NCI-H1436 treated with DMSO at 0.1 percent for 48 hours (cell line): Measurements from ENCODE around the gene GPER1.

Experiments
- DNase-seq: peaks from one replicate; lab custom pipeline; 2025; lab: John Stamatoyannopoulos, UW

Gene GPER1

DNA sequence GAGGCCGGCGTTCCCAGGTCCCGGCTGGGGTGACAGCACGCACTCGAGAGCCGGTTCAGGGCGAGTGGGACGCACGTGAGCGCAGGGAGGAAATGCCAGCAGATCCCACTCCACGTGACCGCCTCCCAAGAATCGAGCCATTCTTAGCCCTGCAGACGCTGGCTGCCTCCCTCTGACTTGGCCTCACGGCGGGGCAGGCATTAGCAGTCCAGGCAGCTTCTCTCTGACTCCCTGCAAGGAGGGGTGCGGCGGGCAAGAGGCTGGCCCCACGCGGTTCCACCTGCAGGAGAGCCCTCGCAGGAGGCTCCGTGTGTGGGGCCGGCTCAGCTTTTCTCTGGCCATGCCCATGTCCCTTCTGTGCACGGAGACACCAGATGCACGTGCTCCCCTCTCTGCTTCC is 33.5 kb upstream of the GPER1 start:
- no peak for DNase-seq

DNA sequence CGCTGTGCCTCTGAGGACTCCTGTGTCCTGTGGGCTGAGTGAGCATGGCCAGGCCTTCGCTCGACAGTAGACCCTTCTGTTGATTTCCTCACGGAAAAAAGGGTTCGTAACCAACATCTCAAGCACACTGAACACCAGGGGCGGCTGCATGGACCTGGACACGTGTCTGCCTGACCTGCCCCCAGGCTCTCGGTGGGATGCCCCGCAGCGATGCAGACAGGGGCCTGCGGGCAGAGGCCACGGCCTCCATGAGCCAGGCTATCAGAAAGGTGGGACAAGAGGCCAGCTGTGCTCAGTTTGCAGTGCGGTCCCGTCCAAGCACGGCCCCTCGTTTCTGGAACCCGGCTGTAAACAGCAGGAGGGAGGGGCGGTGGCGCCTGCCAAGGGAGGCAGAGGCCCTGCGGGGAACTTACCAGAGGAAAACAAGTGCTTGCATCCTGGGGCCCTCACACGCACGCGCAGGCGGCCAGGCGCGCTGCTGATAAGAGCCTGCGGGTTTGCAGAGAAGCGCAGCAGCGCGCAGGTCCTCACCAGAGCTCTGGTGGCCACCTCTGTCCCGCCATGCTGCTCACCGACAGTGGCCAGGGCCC is 33.0 kb upstream of the GPER1 start:
- no peak for DNase-seq

DNA sequence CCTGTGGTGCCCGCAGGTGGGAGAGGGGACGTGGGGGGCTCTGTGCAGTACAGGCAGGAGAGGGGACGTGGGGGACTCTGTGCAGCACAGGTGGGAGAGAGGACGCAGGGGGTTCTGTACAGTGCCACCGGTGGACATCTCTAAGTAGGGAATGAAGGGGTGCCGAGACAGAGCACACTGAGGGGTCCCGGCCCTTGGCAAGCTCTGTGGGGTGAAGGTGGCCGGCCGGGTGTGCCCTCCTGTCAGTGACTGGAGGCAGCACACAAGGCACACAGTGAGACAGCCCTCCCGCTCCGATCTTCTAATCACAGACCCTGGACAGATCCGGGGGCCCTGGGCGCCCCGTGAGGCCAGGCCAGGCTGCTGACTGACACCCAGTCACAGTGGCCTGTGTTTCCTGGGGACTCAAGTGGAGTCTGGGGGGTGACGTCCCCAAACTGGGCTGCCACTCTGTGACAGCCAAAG is 32.4 kb upstream of the GPER1 start:
- no peak for DNase-seq

DNA sequence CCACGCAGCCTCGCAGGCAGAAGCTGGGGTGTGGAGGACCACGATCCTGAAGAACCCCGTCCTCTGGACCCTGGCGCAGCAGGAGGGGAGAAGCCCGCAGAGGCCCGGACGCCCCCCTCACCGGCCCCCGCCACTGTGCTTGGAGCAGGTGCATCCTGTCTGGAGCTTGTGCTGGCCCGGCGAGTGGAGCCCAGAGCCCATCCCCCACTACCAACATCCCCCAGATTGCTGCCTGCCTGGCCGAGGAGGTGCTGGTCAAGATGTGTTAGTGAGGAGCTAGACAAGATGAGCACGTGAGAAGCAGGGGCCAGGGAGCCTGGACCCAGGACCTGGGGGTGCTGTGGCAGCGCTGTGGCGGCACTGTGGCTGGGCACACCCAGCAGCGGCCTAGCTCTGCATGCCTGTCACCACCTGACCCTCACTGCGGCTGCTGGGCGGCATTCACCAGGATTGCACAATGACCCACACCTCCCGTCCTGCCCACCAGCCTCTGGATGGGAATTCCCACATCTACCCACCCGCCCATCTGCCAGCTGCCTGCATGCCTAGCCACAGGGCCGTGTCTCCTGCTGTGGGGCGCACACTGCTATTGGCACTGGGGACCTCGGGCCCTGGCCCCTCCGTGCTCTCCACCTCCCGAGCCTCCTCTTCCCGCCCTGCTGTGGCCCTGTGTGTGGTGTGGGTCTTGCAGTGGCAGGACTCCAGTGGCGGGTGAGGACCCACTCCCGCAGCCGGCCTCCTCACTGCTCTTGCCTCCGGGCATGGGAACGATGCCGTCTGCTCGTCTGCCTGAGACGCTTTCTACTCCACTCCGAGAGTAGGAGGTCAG is 31.7 kb upstream of the GPER1 start:
- no peak for DNase-seq

DNA sequence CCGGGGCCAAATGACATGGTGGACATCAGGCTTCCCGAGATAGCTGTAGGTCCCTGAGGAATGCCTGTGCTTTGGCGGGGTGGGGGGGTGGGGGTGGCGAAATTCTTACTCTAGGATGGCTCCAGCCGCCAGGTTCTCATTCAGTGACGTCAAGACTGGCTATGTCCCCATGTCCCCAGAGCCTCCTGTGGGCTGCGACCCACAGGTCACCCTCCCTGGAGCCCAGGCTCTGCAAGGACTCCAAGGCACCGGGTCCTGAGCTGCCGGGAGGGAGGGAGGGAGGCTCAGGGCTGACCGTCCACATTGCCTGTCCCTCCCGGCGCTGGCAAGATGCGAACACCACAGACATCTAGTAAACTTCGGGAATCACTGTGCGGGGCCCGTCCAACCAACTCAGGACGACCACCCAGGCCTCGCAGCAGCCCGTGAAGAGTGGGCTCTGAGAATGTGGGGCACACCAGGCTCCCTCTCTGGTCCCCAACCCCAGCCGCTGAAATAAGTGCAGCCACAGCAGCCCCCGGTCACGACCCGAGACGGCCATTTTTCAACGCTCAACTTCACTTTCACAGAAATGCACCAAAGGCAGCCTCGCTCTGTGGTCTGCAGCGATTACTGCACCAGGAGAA is 31.0 kb upstream of the GPER1 start:
- no peak for DNase-seq

DNA sequence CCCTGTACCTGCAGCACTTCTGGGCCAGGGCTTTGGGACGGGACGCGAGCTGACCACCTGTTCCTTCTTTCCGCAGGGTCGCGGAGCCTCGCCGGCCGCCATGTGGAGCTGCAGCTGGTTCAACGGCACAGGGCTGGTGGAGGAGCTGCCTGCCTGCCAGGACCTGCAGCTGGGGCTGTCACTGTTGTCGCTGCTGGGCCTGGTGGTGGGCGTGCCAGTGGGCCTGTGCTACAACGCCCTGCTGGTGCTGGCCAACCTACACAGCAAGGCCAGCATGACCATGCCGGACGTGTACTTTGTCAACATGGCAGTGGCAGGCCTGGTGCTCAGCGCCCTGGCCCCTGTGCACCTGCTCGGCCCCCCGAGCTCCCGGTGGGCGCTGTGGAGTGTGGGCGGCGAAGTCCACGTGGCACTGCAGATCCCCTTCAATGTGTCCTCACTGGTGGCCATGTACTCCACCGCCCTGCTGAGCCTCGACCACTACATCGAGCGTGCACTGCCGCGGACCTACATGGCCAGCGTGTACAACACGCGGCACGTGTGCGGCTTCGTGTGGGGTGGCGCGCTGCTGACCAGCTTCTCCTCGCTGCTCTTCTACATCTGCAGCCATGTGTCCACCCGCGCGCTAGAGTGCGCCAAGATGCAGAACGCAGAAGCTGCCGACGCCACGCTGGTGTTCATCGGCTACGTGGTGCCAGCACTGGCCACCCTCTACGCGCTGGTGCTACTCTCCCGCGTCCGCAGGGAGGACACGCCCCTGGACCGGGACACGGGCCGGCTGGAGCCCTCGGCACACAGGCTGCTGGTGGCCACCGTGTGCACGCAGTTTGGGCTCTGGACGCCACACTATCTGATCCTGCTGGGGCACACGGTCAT is 30.3 kb upstream of the GPER1 start:
- DNase-seq, result no peak

DNA sequence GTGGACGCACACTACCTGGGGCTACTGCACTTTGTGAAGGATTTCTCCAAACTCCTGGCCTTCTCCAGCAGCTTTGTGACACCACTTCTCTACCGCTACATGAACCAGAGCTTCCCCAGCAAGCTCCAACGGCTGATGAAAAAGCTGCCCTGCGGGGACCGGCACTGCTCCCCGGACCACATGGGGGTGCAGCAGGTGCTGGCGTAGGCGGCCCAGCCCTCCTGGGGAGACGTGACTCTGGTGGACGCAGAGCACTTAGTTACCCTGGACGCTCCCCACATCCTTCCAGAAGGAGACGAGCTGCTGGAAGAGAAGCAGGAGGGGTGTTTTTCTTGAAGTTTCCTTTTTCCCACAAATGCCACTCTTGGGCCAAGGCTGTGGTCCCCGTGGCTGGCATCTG is 29.6 kb upstream of the GPER1 start:
- DNase-seq, result no peak

DNA sequence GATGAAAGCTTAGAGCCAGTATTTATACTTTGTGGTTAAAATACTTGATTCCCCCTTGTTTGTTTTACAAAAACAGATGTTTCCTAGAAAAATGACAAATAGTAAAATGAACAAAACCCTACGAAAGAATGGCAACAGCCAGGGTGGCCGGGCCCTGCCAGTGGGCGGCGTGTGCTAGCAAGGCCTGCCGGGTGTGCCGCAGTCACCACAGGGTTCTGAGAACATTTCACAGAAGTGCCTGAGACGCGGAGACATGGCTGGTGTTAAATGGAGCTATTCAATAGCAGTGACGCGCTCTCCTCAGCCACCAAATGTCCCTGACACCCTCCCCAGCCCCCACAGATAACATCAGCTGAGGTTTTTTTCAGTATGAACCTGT is 29.1 kb upstream of the GPER1 start:
- DNase-seq, result no peak

DNA sequence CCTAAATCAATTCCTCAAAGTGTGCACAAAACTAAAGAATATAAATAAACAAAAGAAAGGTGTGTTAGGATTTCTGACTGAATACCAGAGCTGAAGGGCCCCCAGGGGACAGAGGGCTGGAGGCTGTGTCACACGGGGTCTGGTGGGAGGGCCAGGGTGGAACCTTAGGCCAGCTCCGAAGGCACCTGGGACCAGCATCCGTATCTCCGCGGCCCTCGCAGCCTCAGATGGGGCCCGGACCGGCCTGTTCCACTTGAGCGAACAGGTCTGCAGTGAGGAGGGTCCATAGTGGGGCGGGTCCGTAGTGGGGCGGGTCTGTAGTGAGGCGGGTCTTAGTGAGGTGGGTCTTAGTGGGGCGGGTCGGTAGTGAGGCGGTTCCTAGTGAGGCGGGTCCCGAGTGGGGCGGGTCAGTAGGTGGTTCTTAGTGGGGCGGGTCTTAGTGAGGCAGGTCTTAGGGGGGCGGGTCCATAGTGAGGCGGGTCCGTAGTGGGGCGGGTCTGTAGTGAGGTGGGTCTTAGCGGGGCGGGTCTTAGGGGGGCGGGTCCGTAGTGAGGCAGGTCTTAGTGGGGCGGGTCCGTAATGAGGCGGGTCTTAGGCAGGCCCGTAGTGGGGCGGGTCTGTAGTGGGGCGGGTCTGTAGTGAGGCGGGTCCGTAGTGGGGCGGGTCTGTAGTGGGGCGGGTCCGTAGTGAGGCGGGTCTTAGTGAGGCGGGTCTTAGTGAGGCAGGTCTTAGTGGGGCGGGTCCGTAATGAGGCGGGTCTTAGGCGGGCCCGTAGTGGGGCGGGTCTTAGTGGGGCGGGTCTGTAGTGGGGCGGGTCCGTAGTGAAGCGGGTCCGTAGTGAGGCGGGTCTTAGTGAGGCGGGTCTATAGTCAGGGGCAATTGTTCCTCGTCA is 28.5 kb upstream of the GPER1 start:
- no peak for DNase-seq

DNA sequence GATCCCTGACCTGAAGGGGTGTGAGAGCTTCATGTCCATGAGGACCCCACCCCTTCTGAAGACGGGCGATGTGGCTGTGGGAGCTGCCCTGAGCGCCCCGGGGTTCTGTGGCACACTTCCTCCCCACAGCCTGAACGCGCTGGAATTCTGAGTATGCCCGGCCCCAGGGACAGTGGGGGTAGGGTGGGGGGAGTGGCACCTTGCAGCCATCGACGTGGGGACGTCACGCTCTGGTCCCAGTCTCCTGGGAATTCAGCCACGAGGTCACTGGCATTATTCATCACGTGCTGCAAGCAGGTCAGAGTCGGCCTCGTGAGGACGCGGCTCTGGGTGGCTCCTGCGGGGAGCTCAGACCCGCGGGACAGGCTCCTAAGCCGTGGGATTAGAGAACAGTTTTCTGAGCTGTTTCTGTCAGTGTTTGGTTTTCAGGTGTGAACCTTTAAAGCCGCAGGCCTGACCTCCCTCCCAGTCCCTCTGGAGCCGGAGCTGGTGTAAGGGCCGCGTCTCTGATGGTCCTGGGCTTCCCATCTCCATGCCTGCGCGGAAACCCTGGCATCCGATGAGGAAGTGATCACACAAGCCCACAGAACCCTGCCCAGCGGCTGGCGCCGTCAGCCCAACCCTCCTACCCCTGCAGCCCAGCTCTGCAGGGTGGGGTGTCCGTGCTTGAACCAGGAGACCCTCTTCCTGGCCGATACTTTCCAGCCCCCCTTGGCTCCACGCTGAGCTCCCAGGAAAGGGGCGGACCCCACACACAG is 27.4 kb upstream of the GPER1 start:
- DNase-seq, result no peak

DNA sequence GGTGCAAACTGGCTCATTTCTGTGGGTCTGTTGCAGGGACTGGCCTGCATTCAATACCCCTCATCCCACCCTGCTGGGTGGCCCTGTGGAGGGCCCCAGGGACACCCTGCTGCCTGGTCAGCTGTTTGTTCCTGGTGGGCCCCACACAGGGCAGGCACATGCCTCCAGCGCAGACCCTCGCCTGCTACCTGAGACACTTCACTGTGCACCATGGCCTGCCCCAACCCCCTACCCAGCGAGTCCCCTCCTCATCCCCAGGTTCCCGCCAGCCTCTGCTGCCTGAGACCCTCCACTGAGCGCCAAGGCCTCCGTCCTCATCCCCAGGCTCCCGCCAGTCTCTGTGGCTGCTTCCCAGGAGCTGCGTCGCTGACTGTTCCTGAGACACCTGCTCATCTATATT is 26.7 kb upstream of the GPER1 start:
- DNase-seq, result no peak

DNA sequence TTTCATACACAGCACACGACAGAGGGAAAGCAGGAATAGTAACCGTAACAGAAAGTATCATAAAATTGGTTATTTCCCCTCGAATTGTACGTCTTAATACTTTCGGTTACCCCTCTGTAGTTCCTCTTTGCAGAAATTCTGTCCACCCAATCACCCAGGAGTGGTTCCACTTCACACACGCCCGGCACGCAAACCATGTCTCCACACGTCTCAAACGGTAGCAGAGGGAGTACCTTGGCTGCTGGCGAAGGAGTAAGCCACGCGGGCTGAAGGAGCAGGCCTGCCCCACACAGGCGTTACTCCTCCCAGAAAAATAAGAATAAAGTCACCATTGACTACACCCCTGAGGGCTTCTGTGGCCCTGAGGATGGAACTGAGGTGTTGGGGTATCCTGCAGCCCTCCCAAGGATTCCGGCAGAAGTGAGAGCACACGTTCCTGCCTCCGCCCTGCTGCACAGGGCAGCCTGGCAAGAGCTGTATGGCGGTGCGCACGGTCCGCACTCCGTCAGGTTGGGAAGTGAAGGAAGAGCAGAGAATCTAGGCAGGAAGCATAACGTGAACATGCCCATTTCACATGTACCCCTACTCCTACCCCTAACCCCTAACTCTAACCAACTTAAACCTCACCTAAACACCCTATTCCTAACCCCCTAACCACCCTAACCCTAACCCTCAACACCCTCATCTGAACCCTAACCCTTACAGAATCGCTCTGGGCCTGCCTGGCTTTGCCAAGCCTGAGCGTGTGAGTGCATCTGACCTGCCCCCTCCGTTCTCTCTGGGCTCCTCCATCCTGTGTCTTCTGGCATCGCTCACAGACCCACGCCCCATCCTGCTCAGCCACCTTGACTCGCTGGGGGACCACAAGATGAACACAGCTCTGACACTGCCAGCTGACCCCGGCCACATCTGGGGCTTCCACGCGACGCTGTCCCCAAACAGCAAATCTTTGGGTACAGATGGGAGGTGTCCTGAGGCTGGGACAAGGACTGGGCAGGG is 25.3 kb upstream of the GPER1 start:
- no peak for DNase-seq

DNA sequence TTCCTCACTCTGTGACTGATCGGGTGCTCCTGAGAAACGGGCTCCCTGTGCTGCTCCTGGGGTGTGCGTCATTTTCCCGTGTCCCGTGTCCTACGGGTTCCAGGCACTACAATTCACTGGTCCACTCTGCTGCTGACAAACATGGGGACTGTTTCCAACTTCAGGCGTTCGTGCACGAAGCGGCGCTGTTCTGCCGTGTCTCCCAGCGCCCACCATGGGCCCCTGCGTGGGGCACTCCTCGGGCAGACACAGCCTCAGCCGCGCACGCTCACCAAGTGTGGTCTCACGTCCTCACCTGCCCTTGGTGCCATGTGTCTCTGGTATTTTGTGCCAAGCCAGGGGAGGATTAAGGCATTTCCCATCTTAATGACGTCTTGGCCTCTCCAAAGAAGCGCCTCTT is 24.6 kb upstream of the GPER1 start:
- DNase-seq, result no peak

DNA sequence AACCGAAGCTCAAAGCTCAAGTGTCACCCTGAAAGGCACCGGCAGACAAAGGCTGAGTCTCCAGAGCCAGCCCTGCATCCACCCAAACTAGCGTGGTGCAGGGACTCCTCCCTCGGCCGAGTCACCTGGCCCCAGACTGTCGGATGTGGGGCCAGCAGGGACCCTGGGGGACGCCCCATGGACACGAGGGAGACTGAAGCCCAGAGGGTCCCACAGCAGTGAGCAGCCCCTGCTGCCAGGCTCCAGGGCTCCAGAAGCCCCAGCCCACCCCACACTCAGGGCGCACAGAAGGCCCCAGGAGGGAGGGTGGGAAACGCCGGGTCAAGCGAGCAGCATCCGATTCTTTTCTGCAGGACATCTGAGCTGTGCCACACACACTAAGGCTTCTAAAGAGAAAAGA is 23.3 kb upstream of the GPER1 start:
- no peak for DNase-seq

DNA sequence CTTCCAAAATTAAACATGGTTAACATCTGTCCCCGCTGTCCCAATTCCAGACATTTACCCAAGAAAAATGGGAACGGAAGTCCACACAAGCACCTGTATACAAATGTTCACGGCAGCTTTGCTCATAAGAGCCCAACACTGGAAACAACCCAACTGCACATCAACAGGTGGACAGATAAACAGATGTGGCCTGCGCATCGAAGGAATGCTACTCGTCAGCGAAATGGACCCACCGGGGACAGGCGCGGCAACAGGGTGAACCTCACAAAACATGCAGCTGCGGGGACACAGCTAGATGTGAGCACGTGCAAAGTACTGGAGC is 22.7 kb upstream of the GPER1 start:
- no peak for DNase-seq

DNA sequence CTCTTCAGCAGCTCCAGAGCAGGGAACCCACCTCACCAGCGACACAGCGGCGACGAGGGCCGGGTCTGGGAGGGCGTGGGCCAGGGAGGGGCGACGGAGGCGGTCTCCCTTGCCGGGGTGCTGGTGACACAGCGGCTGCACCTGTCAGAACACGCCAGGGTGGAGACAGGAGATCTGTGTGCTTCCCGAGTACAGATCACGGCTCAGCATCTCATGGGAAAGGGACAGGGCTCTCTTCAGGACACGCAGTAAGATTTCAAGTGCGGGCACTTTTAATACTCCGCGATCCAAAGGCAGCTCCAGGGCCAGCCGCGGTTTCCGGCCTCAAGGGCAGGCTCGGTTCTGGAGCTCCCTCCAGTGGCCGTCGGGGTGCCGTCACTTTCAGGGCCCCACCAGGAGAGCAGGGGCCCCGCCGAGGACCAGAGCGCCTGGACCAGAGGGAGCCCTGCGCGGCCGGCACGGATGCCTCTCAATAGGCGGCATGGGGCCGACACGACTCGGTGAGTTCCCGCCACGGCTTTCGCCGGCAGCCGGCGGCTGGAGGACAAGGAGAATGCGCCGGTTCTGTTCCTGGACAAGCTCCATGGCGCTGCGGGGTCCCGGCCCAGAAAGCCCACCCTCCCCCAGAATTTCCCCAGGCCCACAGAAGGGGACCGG is 22.2 kb upstream of the GPER1 start:
- DNase-seq, result no peak

DNA sequence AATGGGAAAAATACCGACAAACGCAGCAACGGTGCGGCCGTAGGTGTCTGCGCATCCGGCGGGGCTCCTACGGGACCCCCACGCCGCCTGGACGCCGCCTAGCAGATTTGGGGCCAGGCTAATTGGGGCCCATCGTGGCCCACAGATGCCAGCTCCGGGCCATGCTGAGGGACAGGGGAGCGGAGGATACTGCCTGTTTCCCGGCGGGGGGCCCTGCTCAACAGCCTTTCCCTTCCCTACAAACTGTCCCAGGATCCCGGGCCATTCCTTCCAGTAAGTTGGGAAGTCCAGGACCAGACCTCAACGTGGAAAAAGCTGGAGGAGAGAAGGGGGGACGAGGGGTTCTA is 21.7 kb upstream of the GPER1 start:
- no peak for DNase-seq

DNA sequence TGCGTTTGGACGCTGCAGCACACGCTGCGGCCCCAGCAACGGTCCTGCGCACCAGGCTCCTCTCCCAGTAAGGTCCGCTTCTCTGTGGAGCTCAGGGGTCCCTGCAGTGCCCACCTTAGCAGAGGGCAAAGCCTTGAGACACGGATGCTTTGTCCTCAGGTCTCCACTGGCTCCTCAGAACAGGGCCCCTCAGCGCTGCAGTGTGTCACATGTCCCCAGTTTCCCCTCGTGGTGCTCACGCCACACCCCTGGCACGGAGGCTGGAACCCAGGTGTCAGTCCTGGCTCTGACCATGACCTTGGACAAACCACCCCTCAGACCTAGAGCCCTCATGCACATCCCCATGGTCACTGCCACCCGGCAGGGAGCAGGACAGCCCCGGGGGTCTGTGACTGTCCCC is 19.9 kb upstream of the GPER1 start:
- DNase-seq, result no peak

DNA sequence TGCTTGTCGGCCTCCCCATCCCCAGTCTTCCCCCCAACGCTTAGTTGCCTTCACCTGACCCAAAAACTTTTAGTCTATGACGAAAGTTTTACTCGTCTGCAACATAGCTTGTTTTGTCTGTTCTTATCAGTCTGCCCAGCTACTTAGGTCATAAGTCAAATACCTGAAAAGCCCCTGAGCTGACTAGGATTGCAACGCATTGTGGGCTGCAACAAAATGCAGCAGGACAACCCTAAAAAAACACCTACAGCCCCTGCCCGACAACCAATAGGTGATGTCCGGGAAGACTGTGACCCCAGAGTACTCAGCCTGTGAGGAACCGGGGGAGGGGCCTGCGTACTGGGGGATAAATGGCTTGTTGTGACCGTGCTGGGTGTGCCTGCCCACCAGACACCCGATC is 19.3 kb upstream of the GPER1 start:
- no peak for DNase-seq
